Thoracic aorta (tissue), 2 donors: ENCODE data around the gene PRKD2. TPM values are rescaled to one million over a fixed set of nuclear protein-coding genes. Genes with fewer than 3 reads are reported as not detected.

Experiments used
- ATAC-seq: fragments of 150-250 bp; one replicate; pipeline ENCODE4 v1.8.0; 2017; ENCODE audit warnings: low read depth; ENCODE audit not compliant: insufficient number of reproducible peaks, low FRiP score
- DNase-seq: peaks from one replicate; pipeline ENCODE4 v3.0.0-alpha.2; 2020; ENCODE audit warnings: low spot score
- H3K27ac ChIP-seq, 2 donors: fragments of 200-600 bp; sonication (generic); 1 replicate in 1 of 2; 2 replicates in 1 of 2; pipeline ENCODE4 v1.5.1; 2016; ENCODE audit warnings: mild to moderate bottlenecking in 2 of 2, moderate library complexity in 2 of 2
- H3K27me3 ChIP-seq: fragments of 200-600 bp; sonication (generic); replicated peaks from 2 replicates; pipeline ENCODE4 v1.6.0; 2016; ENCODE audit warnings: mild to moderate bottlenecking; ENCODE audit not compliant: insufficient read depth
- H3K36me3 ChIP-seq: fragments of 200-600 bp; sonication (generic); one replicate; pipeline ENCODE4 v1.5.1; 2016
- H3K4me1 ChIP-seq, 2 donors: fragments of 200-600 bp; sonication (generic); 1 replicate in 1 of 2; 2 replicates in 1 of 2; pipeline versions ENCODE4 v1.5.1 to v1.6.0; 2016; ENCODE audit warnings: low read depth in 2 of 2, mild to moderate bottlenecking in 1 of 2; ENCODE audit not compliant: control insufficient read depth in 1 of 2
- H3K4me3 ChIP-seq: fragments of 200-600 bp; sonication (generic); 2 replicates; pipeline ENCODE4 v1.5.1; 2016; ENCODE audit warnings: mild to moderate bottlenecking
- H3K9me3 ChIP-seq: fragments of 200-600 bp; sonication (generic); 2 replicates; pipeline ENCODE4 v1.5.1; 2016
- CTCF ChIP-seq: fragments of 200-600 bp; sonication (generic); IDR thresholded peaks from one replicate; pipeline ENCODE4 v1.5.1; 2019; ENCODE audit warnings: antibody characterized with exemption
- total RNA-seq, 2 donors: library from RNA; depleted of rRNA; stranded (reverse); fragments of >200 nt; gene quantifications; one replicate each; pipeline versions ENCODE4 v1.1.0 to v1.2.3, GENCODE V29; 2016

PRKD2 gene
- total RNA-seq, 2 donors from 2014 or later: 21.4 to 53.6 TPM

DNA sequence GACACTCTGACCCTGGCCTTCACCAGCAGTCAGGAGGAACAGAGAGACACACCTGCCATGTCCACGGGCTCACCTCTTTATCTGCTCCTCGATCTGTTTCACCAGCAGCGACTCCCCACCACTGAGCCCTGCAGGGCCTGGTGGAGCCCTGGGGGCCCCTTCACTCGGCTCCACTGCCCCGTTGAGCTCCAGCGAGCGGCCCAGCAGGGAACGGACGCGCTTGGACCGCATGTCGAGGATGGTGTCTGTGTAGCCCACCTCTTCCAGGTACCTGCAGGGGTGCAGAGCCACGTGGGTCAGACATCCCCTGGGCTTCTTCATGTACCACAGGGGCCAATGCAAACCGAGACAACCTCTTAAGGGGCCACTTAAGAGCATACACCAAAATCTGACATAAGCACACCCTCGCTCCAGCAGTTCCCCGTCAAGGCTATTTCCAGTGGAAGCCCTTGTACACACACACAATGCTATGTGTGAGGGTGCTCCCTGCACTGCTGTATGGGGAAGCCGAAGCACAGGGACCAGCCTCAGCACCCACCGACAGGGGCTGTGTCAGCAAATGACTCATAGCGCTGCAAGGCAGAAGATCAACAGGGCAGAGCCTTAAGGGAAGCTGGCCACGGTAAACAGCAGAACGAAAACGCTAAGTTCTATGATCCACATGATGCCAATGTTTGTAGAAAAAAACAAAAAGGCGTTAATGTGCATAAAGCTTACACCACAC, 16.2 kb upstream of the PRKD2 start:
- TF ChIP-seq CTCF: no peak
- Histone ChIP-seq H3K4me3 (no peak overlapping the region), H3K4me1 (peaks cover 0 to 22% of the 10 kb centered on the region in 2 donors), H3K27ac (peak overlapping the region in 1 of 2 donors; percentile 25), H3K36me3 (peaks cover 44% of the 10 kb centered on the region), H3K27me3 (no peaks in the 10 kb centered on the region), H3K9me3 (no peaks in the 10 kb centered on the region)
- DNase-seq: no peak
- ATAC-seq: no peak

GRCh38 chr19:46732172-46732938, 15.4 kb upstream of the PRKD2 start:
- H3K4me1 ChIP-seq: peaks cover 0 to 20% of the 10 kb centered on the region in 2 donors
- no peak for DNase-seq
- H3K36me3 ChIP-seq: peaks cover 52% of the 10 kb centered on the region
- H3K9me3 ChIP-seq: no peaks in the 10 kb centered on the region
- no peak for ATAC-seq
- no peak overlapping the region for H3K4me3 ChIP-seq
- H3K27ac ChIP-seq: no peak overlapping the region
- H3K27me3 ChIP-seq: no peaks in the 10 kb centered on the region
- no peak for TF ChIP-seq CTCF

GRCh38 chr19:46731584-46731983, 14.7 kb upstream of the PRKD2 start:
- DNase-seq: no peak
- Histone ChIP-seq H3K4me3 (no peak overlapping the region), H3K4me1 (peaks cover 0 to 15% of the 10 kb centered on the region in 2 donors), H3K9me3 (no peaks in the 10 kb centered on the region), H3K27me3 (no peaks in the 10 kb centered on the region), H3K27ac (no peak overlapping the region), H3K36me3 (peaks cover 60% of the 10 kb centered on the region)
- no peak for ATAC-seq
- no peak for TF ChIP-seq CTCF

GRCh38 chr19:46731007-46731501, 14.1 kb upstream of the PRKD2 start:
- DNase-seq (no peak), ATAC-seq (no peak)
- Histone ChIP-seq H3K4me3 (no peak overlapping the region), H3K4me1 (peaks cover 0 to 14% of the 10 kb centered on the region in 2 donors), H3K27me3 (no peaks in the 10 kb centered on the region), H3K9me3 (no peaks in the 10 kb centered on the region), H3K27ac (no peak overlapping the region), H3K36me3 (peaks cover 64% of the 10 kb centered on the region)
- TF ChIP-seq CTCF: no peak

GRCh38 chr19:46730595-46730994, 13.7 kb upstream of the PRKD2 start:
- Histone ChIP-seq H3K27me3 (no peaks in the 10 kb centered on the region), H3K4me1 (peaks cover 0 to 14% of the 10 kb centered on the region in 2 donors), H3K9me3 (no peaks in the 10 kb centered on the region), H3K36me3 (peaks cover 68% of the 10 kb centered on the region), H3K4me3 (no peak overlapping the region), H3K27ac (no peak overlapping the region)
- ATAC-seq: no peak
- no peak for DNase-seq
- TF ChIP-seq CTCF: no peak
